Measurements from ENCODE around the gene CCNF.

CCNF gene

DNA sequence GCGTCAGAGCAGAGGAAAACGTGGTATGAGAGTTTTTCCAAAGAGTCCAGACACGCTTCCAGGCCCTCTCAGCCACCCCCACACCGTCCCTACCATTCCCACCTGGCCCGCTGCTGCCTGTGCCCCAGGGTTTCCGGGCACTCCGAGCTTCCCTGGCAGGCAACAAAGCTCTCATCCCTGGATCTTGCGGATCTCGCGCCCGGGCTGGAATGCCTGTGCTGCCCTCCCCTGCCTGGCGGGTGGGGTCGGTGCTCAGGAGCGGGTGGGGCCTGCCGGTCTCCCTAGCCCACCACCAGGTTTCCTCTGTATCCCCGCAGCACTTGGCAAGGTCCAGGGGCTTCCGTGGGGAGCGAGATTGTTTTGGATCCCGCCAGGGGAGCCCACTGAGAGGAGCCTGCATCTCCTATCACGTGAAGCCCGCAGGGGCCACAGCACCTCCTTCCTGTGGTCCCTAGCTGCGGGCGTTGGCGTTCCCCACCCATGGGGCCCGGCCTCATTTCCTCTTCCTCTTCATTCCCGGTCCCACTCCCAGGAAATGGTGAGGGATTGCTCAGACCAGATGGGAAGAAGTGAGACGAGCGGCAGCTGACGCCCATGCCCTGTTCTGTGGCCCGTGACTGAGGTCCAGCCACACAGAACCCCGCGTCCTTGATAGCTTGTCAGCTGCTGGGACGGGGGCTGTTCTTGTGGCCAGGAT is 56.7 kb downstream of the CCNF start:
- ATAC-seq, result no peak
- TF ChIP-seq, protein P1, sequence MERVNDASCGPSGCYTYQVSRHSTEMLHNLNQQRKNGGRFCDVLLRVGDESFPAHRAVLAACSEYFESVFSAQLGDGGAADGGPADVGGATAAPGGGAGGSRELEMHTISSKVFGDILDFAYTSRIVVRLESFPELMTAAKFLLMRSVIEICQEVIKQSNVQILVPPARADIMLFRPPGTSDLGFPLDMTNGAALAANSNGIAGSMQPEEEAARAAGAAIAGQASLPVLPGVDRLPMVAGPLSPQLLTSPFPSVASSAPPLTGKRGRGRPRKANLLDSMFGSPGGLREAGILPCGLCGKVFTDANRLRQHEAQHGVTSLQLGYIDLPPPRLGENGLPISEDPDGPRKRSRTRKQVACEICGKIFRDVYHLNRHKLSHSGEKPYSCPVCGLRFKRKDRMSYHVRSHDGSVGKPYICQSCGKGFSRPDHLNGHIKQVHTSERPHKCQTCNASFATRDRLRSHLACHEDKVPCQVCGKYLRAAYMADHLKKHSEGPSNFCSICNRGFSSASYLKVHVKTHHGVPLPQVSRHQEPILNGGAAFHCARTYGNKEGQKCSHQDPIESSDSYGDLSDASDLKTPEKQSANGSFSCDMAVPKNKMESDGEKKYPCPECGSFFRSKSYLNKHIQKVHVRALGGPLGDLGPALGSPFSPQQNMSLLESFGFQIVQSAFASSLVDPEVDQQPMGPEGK (CRISPR knock-in tag; IDR thresholded peaks at IDR 0.05; ENCODE audit: borderline replicate concordance), result no peak
- TF ChIP-seq ZFP30 (CRISPR knock-in tag; IDR thresholded peaks at IDR 0.05) (no peak), ZC3H10 (CRISPR knock-in tag; IDR thresholded peaks at IDR 0.05) (no peak), RARB (CRISPR knock-in tag; IDR thresholded peaks at IDR 0.05) (no peak), ZNF70 (CRISPR knock-in tag; IDR thresholded peaks at IDR 0.05) (no peak), PPARA (CRISPR knock-in tag; IDR thresholded peaks at IDR 0.05; ENCODE audit: borderline replicate concordance) (no peak), TCF4 (CRISPR knock-in tag; IDR thresholded peaks at IDR 0.05; ENCODE audit: borderline replicate concordance) (no peak), ZNF565 (CRISPR knock-in tag; conservative IDR thresholded peaks at IDR 0.05; ENCODE audit: low read depth) (no peak), ESRRG (CRISPR knock-in tag; IDR thresholded peaks at IDR 0.05) (no peak), BACH2 (CRISPR knock-in tag; IDR thresholded peaks at IDR 0.05; ENCODE audit: borderline replicate concordance) (no peak), SNAI2 (CRISPR knock-in tag; IDR thresholded peaks at IDR 0.05) (no peak), ZNF8 (CRISPR knock-in tag; IDR thresholded peaks at IDR 0.05) (no peak), TOX (CRISPR knock-in tag; IDR thresholded peaks at IDR 0.05; ENCODE audit: borderline replicate concordance) (no peak), CSDC2 (CRISPR knock-in tag; IDR thresholded peaks at IDR 0.05) (no peak), ARNTL (CRISPR knock-in tag; IDR thresholded peaks at IDR 0.05; ENCODE audit: borderline replicate concordance, low read depth) (no peak)
- TF ChIP-seq, protein P2, sequence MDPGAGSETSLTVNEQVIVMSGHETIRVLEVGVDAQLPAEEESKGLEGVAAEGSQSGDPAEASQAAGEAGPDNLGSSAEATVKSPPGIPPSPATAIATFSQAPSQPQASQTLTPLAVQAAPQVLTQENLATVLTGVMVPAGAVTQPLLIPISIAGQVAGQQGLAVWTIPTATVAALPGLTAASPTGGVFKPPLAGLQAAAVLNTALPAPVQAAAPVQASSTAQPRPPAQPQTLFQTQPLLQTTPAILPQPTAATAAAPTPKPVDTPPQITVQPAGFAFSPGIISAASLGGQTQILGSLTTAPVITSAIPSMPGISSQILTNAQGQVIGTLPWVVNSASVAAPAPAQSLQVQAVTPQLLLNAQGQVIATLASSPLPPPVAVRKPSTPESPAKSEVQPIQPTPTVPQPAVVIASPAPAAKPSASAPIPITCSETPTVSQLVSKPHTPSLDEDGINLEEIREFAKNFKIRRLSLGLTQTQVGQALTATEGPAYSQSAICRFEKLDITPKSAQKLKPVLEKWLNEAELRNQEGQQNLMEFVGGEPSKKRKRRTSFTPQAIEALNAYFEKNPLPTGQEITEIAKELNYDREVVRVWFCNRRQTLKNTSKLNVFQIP (CRISPR knock-in tag; IDR thresholded peaks at IDR 0.05; ENCODE audit: borderline replicate concordance, low read depth), result no peak
- TF ChIP-seq, protein P3, sequence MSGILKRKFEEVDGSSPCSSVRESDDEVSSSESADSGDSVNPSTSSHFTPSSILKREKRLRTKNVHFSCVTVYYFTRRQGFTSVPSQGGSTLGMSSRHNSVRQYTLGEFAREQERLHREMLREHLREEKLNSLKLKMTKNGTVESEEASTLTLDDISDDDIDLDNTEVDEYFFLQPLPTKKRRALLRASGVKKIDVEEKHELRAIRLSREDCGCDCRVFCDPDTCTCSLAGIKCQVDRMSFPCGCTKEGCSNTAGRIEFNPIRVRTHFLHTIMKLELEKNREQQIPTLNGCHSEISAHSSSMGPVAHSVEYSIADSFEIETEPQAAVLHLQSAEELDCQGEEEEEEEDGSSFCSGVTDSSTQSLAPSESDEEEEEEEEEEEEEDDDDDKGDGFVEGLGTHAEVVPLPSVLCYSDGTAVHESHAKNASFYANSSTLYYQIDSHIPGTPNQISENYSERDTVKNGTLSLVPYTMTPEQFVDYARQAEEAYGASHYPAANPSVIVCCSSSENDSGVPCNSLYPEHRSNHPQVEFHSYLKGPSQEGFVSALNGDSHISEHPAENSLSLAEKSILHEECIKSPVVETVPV (CRISPR knock-in tag; IDR thresholded peaks at IDR 0.05), result no peak
- TF ChIP-seq, protein P4, sequence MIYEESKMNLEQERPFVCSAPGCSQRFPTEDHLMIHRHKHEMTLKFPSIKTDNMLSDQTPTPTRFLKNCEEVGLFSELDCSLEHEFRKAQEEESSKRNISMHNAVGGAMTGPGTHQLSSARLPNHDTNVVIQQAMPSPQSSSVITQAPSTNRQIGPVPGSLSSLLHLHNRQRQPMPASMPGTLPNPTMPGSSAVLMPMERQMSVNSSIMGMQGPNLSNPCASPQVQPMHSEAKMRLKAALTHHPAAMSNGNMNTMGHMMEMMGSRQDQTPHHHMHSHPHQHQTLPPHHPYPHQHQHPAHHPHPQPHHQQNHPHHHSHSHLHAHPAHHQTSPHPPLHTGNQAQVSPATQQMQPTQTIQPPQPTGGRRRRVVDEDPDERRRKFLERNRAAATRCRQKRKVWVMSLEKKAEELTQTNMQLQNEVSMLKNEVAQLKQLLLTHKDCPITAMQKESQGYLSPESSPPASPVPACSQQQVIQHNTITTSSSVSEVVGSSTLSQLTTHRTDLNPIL (CRISPR knock-in tag; IDR thresholded peaks at IDR 0.05; ENCODE audit: low read depth), result no peak

DNA sequence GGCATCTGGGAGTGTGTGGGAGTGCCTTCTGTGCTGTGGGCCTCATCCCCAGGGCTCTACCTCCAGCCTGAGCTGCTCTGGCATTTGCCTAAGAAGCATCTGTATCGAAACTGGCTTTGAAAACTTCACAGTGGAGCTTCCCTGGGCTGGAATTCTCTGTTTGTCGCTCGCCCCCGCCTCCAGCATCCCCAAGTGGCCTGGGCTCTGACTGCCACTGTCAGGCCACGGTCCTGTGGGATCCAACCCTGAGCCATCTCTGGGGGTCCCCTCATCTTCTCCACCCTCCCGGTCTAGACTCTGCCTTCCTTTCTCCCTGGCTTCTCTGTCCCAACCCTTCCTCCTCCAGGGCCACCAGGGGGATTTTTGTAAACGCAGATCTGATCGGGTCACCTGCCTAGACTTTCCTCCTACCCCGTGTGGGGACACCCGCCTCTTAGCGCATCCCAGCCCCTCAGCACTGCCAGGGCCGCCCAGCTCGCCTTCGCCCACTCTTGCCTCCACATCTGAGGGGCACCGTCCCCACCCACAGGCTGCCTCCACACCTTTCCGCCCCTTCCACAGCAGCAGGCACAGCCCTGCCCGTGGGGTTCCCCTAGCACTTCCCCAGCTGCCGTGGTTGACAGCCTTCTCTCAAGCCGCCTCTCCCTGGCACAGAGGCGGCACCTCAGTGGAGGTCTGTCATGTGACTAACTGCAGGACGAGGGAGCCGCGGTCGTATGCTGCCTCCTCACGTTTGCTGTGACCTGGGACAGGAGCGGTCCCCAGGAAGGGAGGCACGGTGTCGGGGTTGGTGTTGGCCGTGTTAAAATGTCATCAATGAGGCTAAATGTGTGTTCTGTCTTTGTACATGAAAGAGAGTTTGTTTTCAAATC is 57.6 kb downstream of the CCNF start:
- ATAC-seq, result no peak
- TF ChIP-seq BACH2 (CRISPR knock-in tag; IDR thresholded peaks at IDR 0.05; ENCODE audit: borderline replicate concordance) (no peak), ZC3H10 (CRISPR knock-in tag; IDR thresholded peaks at IDR 0.05) (no peak), TOX (CRISPR knock-in tag; IDR thresholded peaks at IDR 0.05; ENCODE audit: borderline replicate concordance) (no peak), ZNF70 (CRISPR knock-in tag; IDR thresholded peaks at IDR 0.05) (no peak), ISL1 (CRISPR knock-in tag; IDR thresholded peaks at IDR 0.05) (no peak), ZNF8 (CRISPR knock-in tag; IDR thresholded peaks at IDR 0.05) (no peak)
- TF ChIP-seq, protein P1 (CRISPR knock-in tag; IDR thresholded peaks at IDR 0.05; ENCODE audit: borderline replicate concordance), result no peak
- TF ChIP-seq, protein P3 (CRISPR knock-in tag; IDR thresholded peaks at IDR 0.05), result no peak
- TF ChIP-seq, protein P5, sequence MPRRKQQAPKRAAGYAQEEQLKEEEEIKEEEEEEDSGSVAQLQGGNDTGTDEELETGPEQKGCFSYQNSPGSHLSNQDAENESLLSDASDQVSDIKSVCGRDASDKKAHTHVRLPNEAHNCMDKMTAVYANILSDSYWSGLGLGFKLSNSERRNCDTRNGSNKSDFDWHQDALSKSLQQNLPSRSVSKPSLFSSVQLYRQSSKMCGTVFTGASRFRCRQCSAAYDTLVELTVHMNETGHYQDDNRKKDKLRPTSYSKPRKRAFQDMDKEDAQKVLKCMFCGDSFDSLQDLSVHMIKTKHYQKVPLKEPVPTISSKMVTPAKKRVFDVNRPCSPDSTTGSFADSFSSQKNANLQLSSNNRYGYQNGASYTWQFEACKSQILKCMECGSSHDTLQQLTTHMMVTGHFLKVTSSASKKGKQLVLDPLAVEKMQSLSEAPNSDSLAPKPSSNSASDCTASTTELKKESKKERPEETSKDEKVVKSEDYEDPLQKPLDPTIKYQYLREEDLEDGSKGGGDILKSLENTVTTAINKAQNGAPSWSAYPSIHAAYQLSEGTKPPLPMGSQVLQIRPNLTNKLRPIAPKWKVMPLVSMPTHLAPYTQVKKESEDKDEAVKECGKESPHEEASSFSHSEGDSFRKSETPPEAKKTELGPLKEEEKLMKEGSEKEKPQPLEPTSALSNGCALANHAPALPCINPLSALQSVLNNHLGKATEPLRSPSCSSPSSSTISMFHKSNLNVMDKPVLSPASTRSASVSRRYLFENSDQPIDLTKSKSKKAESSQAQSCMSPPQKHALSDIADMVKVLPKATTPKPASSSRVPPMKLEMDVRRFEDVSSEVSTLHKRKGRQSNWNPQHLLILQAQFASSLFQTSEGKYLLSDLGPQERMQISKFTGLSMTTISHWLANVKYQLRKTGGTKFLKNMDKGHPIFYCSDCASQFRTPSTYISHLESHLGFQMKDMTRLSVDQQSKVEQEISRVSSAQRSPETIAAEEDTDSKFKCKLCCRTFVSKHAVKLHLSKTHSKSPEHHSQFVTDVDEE (CRISPR knock-in tag; IDR thresholded peaks at IDR 0.05), result no peak

Data from SK-N-SH treated with all-trans-retinoic acid at 6 μM for 48 hours (cell line).